ENCODE data around the gene SEC23A.

Gene SEC23A

GRCh38 chr14:39005044-39005880 lies 97.8 kb downstream of the SEC23A start (continued):
- TF ChIP-seq, protein P1, sequence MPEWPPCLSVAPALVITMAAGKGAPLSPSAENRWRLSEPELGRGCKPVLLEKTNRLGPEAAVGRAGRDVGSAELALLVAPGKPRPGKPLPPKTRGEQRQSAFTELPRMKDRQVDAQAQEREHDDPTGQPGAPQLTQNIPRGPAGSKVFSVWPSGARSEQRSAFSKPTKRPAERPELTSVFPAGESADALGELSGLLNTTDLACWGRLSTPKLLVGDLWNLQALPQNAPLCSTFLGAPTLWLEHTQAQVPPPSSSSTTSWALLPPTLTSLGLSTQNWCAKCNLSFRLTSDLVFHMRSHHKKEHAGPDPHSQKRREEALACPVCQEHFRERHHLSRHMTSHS (tag by site-specific recombination; IDR thresholded peaks at IDR 0.05), result no peak
- no peak for TF ChIP-seq EGR2 (tag by site-specific recombination; IDR thresholded peaks at IDR 0.05; ENCODE audit: low read depth)
- TF ChIP-seq ZXDB (tag by site-specific recombination; IDR thresholded peaks at IDR 0.05), result no peak
- TF ChIP-seq, protein P2, sequence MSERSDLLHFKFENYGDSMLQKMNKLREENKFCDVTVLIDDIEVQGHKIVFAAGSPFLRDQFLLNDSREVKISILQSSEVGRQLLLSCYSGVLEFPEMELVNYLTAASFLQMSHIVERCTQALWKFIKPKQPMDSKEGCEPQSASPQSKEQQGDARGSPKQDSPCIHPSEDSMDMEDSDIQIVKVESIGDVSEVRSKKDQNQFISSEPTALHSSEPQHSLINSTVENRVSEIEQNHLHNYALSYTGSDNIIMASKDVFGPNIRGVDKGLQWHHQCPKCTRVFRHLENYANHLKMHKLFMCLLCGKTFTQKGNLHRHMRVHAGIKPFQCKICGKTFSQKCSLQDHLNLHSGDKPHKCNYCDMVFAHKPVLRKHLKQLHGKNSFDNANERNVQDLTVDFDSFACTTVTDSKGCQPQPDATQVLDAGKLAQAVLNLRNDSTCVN (tag by site-specific recombination; optimal IDR thresholded peaks at IDR 0.05), result no peak

- no peak overlapping the region for H3K27ac ChIP-seq (ENCODE audit: extremely low read depth, low read depth, low read length)
- no peaks in the 10 kb centered on the region for H3K9me3 ChIP-seq (ENCODE audit: control insufficient read depth, insufficient read depth, low read depth, low read length)
- TF ChIP-seq ZNF404 (tag by site-specific recombination; IDR thresholded peaks at IDR 0.05) (no peak), ZBTB17 (tag by site-specific recombination; IDR thresholded peaks at IDR 0.05) (no peak), EGR2 (tag by site-specific recombination; IDR thresholded peaks at IDR 0.05; ENCODE audit: low read depth) (no peak), RBAK (tag by site-specific recombination; IDR thresholded peaks at IDR 0.05) (no peak), KLF16 (tag by site-specific recombination; IDR thresholded peaks at IDR 0.05) (no peak), ZNF514 (tag by site-specific recombination; IDR thresholded peaks at IDR 0.05) (no peak), ZNF513 (tag by site-specific recombination; IDR thresholded peaks at IDR 0.05) (no peak), ZNF623 (tag by site-specific recombination; IDR thresholded peaks at IDR 0.05) (no peak), SP7 (tag by site-specific recombination; IDR thresholded peaks at IDR 0.05) (no peak), ZNF433 (tag by site-specific recombination; IDR thresholded peaks at IDR 0.05; ENCODE audit: low read depth) (no peak), GFI1B (tag by site-specific recombination; IDR thresholded peaks at IDR 0.05) (no peak), WT1 (tag by site-specific recombination; IDR thresholded peaks at IDR 0.05) (no peak), ZNF37A (tag by site-specific recombination; IDR thresholded peaks at IDR 0.05) (no peak), MYNN (tag by site-specific recombination; IDR thresholded peaks at IDR 0.05; ENCODE audit: borderline replicate concordance) (no peak)
- TF ChIP-seq, protein P2 (tag by site-specific recombination; optimal IDR thresholded peaks at IDR 0.05), result no peak
- ChIA-PET CTCF (interaction anchor here (2.1 kb wide), 1 partner anchor 16 kb away, joined by 8 read pairs; no protein-coding TSS in a partner anchor), POLR2A (no interaction called here)
- H3K4me1 ChIP-seq (ENCODE audit: control insufficient read depth, insufficient read depth, low read length), result no peaks in the 10 kb centered on the region
- no peak overlapping the region for H3K4me3 ChIP-seq (ENCODE audit: low read depth, low read length)
- H3K36me3 ChIP-seq (ENCODE audit: control insufficient read depth in 2 of 2, insufficient read depth in 1 of 2, low read length in 2 of 2), result no peaks in the 10 kb centered on the region
Measured at GRCh38 chr14:38999949-39000348, 103.1 kb downstream of the SEC23A start.

DNA sequence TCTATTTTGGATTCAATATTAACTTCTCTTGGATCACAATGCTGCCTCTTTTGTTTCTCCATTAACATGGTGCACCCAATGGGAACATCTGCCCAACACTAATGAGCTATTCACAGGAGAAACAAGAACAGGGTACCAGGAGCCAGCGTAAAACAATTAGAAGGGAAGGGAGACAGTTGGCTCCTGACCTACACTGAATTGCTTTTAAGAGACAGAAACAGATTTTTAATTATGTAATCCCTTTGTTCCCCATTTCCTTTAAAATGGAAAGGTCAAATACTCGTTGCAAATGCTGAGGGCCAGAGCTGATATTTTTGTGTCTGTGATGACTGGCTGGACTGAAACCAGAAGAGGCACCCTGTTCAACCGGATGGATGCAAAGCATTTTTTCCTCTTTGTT lies 108.3 kb downstream of the SEC23A start:
- Histone ChIP-seq H3K9me3 (ENCODE audit: control insufficient read depth, insufficient read depth, low read depth, low read length) (no peaks in the 10 kb centered on the region), H3K36me3 (ENCODE audit: control insufficient read depth in 2 of 2, insufficient read depth in 1 of 2, low read length in 2 of 2) (no peaks in the 10 kb centered on the region), H3K27ac (ENCODE audit: extremely low read depth, low read depth, low read length) (no peak overlapping the region), H3K4me1 (ENCODE audit: control insufficient read depth, insufficient read depth, low read length) (no peaks in the 10 kb centered on the region), H3K4me3 (ENCODE audit: low read depth, low read length) (no peak overlapping the region)
- CTCF ChIA-PET, result no interaction called here
- POLR2A ChIA-PET, result interaction anchor here (0.6 kb wide), 1 partner anchor 49 kb away, joined by 3 read pairs; no protein-coding TSS in a partner anchor
- TF ChIP-seq ZNF148 (tag by site-specific recombination; IDR thresholded peaks at IDR 0.05; ENCODE audit: borderline replicate concordance) (no peak), ZNF701 (tag by site-specific recombination; IDR thresholded peaks at IDR 0.05) (no peak), ZFP41 (tag by site-specific recombination; IDR thresholded peaks at IDR 0.05; ENCODE audit: borderline replicate concordance) (no peak), PRDM1 (tag by site-specific recombination; IDR thresholded peaks at IDR 0.05) (no peak), ZBTB8A (tag by site-specific recombination; IDR thresholded peaks at IDR 0.05) (no peak), ZNF175 (tag by site-specific recombination; IDR thresholded peaks at IDR 0.05) (no peak), ZBTB1 (tag by site-specific recombination; IDR thresholded peaks at IDR 0.05) (no peak), YY2 (tag by site-specific recombination; IDR thresholded peaks at IDR 0.05) (no peak), ZNF23 (tag by site-specific recombination; IDR thresholded peaks at IDR 0.05; ENCODE audit: borderline replicate concordance) (no peak), ZNF623 (tag by site-specific recombination; IDR thresholded peaks at IDR 0.05) (no peak)

Measured in HEK293 (cell line).